Mesenchymal stem cell (in vitro differentiated cells and primary cell): Measurements from ENCODE around the gene PLA2G4C.

Source experiments
- DNase-seq: peaks from one replicate; pipeline ENCODE4 v3.0.0-alpha.2; 2013
- H2AFZ ChIP-seq: one replicate; pipeline ENCODE4 v1.6.1; 2013; ENCODE audit warnings: low read depth, mild to moderate bottlenecking, control low read depth, inconsistent platforms, low read length, moderate library complexity
- H2AK5ac ChIP-seq: 2 replicates; pipeline ENCODE4 v1.6.1; 2013; ENCODE audit warnings: low read length, moderate library complexity, mild to moderate bottlenecking, inconsistent platforms; ENCODE audit not compliant: severe bottlenecking
- H2BK120ac ChIP-seq: one replicate; pipeline ENCODE4 v1.6.1; 2013; ENCODE audit warnings: low read depth, mild to moderate bottlenecking, inconsistent platforms, low read length, moderate library complexity
- H2BK12ac ChIP-seq, 2 experiments: one replicate each; pipeline ENCODE4 v1.6.1; 2013; ENCODE audit warnings: inconsistent platforms in 2 of 2, low read length in 2 of 2, mild to moderate bottlenecking in 2 of 2, moderate library complexity in 2 of 2, control low read depth in 1 of 2
- H2BK15ac ChIP-seq: one replicate; pipeline ENCODE4 v1.6.1; 2013; ENCODE audit warnings: mild to moderate bottlenecking, low read depth, inconsistent platforms; ENCODE audit not compliant: poor library complexity, severe bottlenecking
- H2BK5ac ChIP-seq: 2 replicates; pipeline ENCODE4 v1.6.1; 2013; ENCODE audit warnings: low read depth, mild to moderate bottlenecking, low read length, control low read depth, inconsistent platforms; ENCODE audit not compliant: poor library complexity, severe bottlenecking
- H3K14ac ChIP-seq, 2 experiments: one replicate each; pipeline ENCODE4 v1.6.1; 2013; ENCODE audit warnings: inconsistent platforms in 2 of 2, low read length in 2 of 2, control low read depth in 1 of 2, mild to moderate bottlenecking in 1 of 2, moderate library complexity in 1 of 2
- H3K18ac ChIP-seq, 2 experiments: one replicate each; pipeline ENCODE4 v1.6.1; 2013; ENCODE audit warnings: inconsistent platforms in 2 of 2, low read length in 2 of 2, control low read depth in 1 of 2, low read depth in 1 of 2, mild to moderate bottlenecking in 1 of 2
- H3K23ac ChIP-seq, 2 experiments: one replicate each; pipeline ENCODE4 v1.6.1; 2013; ENCODE audit warnings: inconsistent platforms in 2 of 2, low read length in 2 of 2, mild to moderate bottlenecking in 2 of 2, moderate library complexity in 2 of 2, control low read depth in 1 of 2
- H3K27ac ChIP-seq: 2 replicates; pipeline ENCODE4 v1.5.1; 2013; ENCODE audit warnings: mild to moderate bottlenecking, moderate library complexity, low read length, control low read depth, inconsistent platforms; ENCODE audit not compliant: poor library complexity, severe bottlenecking
- H3K27me3 ChIP-seq, 2 experiments: 2 replicates each; pipeline versions ENCODE4 v1.6.1 to v1.7.0; 2013; ENCODE audit warnings: low read length in 2 of 2, mild to moderate bottlenecking in 2 of 2, moderate library complexity in 2 of 2, control low read depth in 1 of 2, inconsistent platforms in 1 of 2; ENCODE audit not compliant: control insufficient read depth in 1 of 2, insufficient read depth in 1 of 2
- H3K36me3 ChIP-seq, 2 experiments: 2 replicates each; pipeline versions ENCODE4 v1.6.1 to v1.7.0; 2013; ENCODE audit warnings: low read length in 2 of 2, control low read depth in 1 of 2, inconsistent platforms in 1 of 2, low read depth in 1 of 2, mild to moderate bottlenecking in 1 of 2; ENCODE audit not compliant: insufficient read depth in 2 of 2, control insufficient read depth in 1 of 2
- H3K4ac ChIP-seq, 2 experiments: one replicate each; pipeline ENCODE4 v1.6.1; 2013; ENCODE audit warnings: inconsistent platforms in 2 of 2, low read length in 2 of 2, mild to moderate bottlenecking in 2 of 2, moderate library complexity in 2 of 2, control low read depth in 1 of 2, low read depth in 1 of 2
- H3K4me1 ChIP-seq: 2 replicates; pipeline ENCODE4 v1.6.1; 2013; ENCODE audit warnings: low read depth, low read length, control low read depth; ENCODE audit not compliant: control insufficient read depth, insufficient read depth
- H3K4me2 ChIP-seq: 2 replicates; pipeline ENCODE4 v1.6.1; 2013; ENCODE audit warnings: low read length, mild to moderate bottlenecking, inconsistent platforms; ENCODE audit not compliant: poor library complexity, severe bottlenecking
- H3K4me3 ChIP-seq, 2 experiments: 2 replicates each; pipeline versions ENCODE4 v1.5.1 to v1.7.0; 2013; ENCODE audit warnings: low read length in 2 of 2, mild to moderate bottlenecking in 2 of 2, control low read depth in 1 of 2, low read depth in 1 of 2; ENCODE audit not compliant: insufficient read depth in 1 of 2
- H3K79me1 ChIP-seq: replicated peaks from 2 replicates; pipeline ENCODE4 v1.6.1; 2013; ENCODE audit warnings: mild to moderate bottlenecking, control low read depth, low read length, inconsistent platforms; ENCODE audit not compliant: poor library complexity, severe bottlenecking
- H3K9ac ChIP-seq: 2 replicates; pipeline ENCODE4 v1.7.0; 2013; ENCODE audit warnings: mild to moderate bottlenecking, low read length, moderate library complexity
- H3K9me3 ChIP-seq: 2 replicates; pipeline ENCODE4 v1.7.0; 2013; ENCODE audit warnings: mild to moderate bottlenecking, low read length; ENCODE audit not compliant: control insufficient read depth
- H4K8ac ChIP-seq: one replicate; pipeline ENCODE4 v1.6.1; 2013; ENCODE audit warnings: inconsistent platforms, mild to moderate bottlenecking, low read length, moderate library complexity
- H4K91ac ChIP-seq: one replicate; pipeline ENCODE4 v1.6.1; 2013; ENCODE audit warnings: mild to moderate bottlenecking, low read length, inconsistent platforms
- WGBS: methylation state at CpG from one replicate; pipeline ENCODE4 v1.1.7; 2013; ENCODE audit warnings: mixed read lengths; 5-methylcytosine and 5-hydroxymethylcytosine counted together

Gene PLA2G4C

GRCh38 chr19:48149430-48149829, 38.8 kb upstream of the PLA2G4C start:
- no peak overlapping the region for H3K27ac ChIP-seq
- H3K4me2 ChIP-seq, result no peak overlapping the region
- H3K79me1 ChIP-seq, result no peaks in the 10 kb centered on the region
- H4K91ac ChIP-seq, result no peak overlapping the region
- H2BK15ac ChIP-seq, result no peak overlapping the region
- H2AFZ ChIP-seq, result no peak overlapping the region
- no peaks in the 10 kb centered on the region for H3K4me1 ChIP-seq
- H3K36me3 ChIP-seq, result peaks cover 25 to 51% of the 10 kb centered on the region in 2 experiments
- H3K18ac ChIP-seq, result no peak overlapping the region
- H3K4me3 ChIP-seq, result no peak overlapping the region
- H2BK12ac ChIP-seq, result no peak overlapping the region
- WGBS, result 92% methylated on average over 6 of the region's 6 CpGs
- no peak overlapping the region for H2AK5ac ChIP-seq
- no peak overlapping the region for H3K14ac ChIP-seq
- no peak overlapping the region for H3K9ac ChIP-seq
- no peak overlapping the region for H2BK5ac ChIP-seq
- no peaks in the 10 kb centered on the region for H3K9me3 ChIP-seq
- no peak overlapping the region for H4K8ac ChIP-seq
- no peak for DNase-seq
- H3K23ac ChIP-seq, result no peak overlapping the region
- no peak overlapping the region for H3K4ac ChIP-seq
- H2BK120ac ChIP-seq, result no peak overlapping the region
- no peaks in the 10 kb centered on the region for H3K27me3 ChIP-seq

- Histone ChIP-seq H2BK15ac (no peak overlapping the region), H2BK12ac (no peak overlapping the region), H4K91ac (no peak overlapping the region), H3K4ac (no peak overlapping the region), H3K4me3 (no peak overlapping the region), H3K27ac (no peak overlapping the region), H3K27me3 (no peaks in the 10 kb centered on the region), H2AFZ (no peak overlapping the region), H2BK120ac (no peak overlapping the region), H4K8ac (no peak overlapping the region), H3K23ac (no peak overlapping the region), H2BK5ac (no peak overlapping the region), H2AK5ac (no peak overlapping the region), H3K9ac (no peak overlapping the region), H3K18ac (no peak overlapping the region), H3K14ac (no peak overlapping the region), H3K9me3 (no peaks in the 10 kb centered on the region), H3K4me2 (no peak overlapping the region), H3K36me3 (peaks cover 25 to 51% of the 10 kb centered on the region in 2 experiments), H3K4me1 (no peaks in the 10 kb centered on the region), H3K79me1 (no peaks in the 10 kb centered on the region)
- 98% methylated on average over 9 of the region's 9 CpGs for WGBS
- no peak for DNase-seq
Observed at GRCh38 chr19:48148576-48148975, 38.0 kb upstream of the PLA2G4C start.

- no peaks in the 10 kb centered on the region for H3K79me1 ChIP-seq
- H3K9ac ChIP-seq, result no peak overlapping the region
- no peak overlapping the region for H2BK15ac ChIP-seq
- H3K27me3 ChIP-seq, result no peaks in the 10 kb centered on the region
- H3K4me3 ChIP-seq, result no peak overlapping the region
- no peaks in the 10 kb centered on the region for H3K9me3 ChIP-seq
- H2BK12ac ChIP-seq, result no peak overlapping the region
- no peak overlapping the region for H3K4me2 ChIP-seq
- H2AK5ac ChIP-seq, result no peak overlapping the region
- H4K8ac ChIP-seq, result no peak overlapping the region
- H3K27ac ChIP-seq, result no peak overlapping the region
- no peak overlapping the region for H4K91ac ChIP-seq
- H2BK120ac ChIP-seq, result no peak overlapping the region
- no peak overlapping the region for H3K4ac ChIP-seq
- peaks cover 30 to 59% of the 10 kb centered on the region in 2 experiments for H3K36me3 ChIP-seq
- no peaks in the 10 kb centered on the region for H3K4me1 ChIP-seq
- no peak overlapping the region for H2AFZ ChIP-seq
- H3K23ac ChIP-seq, result no peak overlapping the region
- H2BK5ac ChIP-seq, result no peak overlapping the region
- DNase-seq, result no peak
- no peak overlapping the region for H3K18ac ChIP-seq
- WGBS, result 100% methylated on average over 3 of the region's 4 CpGs
- H3K14ac ChIP-seq, result no peak overlapping the region
Observed at GRCh38 chr19:48147597-48148175, 37.1 kb upstream of the PLA2G4C start.

DNA sequence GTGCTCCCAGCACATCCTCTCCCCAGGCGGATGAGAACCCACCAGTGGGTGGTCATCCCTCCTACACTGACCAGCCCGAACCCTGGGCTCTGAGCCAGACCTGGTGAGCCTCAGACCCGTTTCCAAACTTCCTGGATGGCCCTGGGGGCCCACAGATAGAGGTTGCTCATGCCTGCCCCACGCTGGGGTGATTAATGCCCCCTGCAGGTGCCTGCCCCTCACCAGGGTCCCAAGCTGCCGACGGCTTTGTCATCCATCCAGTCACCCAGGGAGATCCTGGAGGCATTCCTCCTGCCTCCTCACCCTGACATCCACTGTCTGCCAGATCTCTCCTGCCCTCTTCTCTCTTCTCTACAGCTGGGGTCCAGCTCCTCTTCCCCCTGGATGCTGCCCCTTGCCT, 28.4 kb upstream of the PLA2G4C start:
- no peak overlapping the region for H3K14ac ChIP-seq
- no peak overlapping the region for H3K23ac ChIP-seq
- H3K4ac ChIP-seq, result no peak overlapping the region
- peaks cover 6% of the 10 kb centered on the region for H3K4me1 ChIP-seq
- no peak overlapping the region for H2BK120ac ChIP-seq
- H3K9me3 ChIP-seq, result no peaks in the 10 kb centered on the region
- H2AFZ ChIP-seq, result no peak overlapping the region
- H3K36me3 ChIP-seq, result peaks cover 13 to 58% of the 10 kb centered on the region in 2 experiments
- no peak overlapping the region for H4K91ac ChIP-seq
- H2BK15ac ChIP-seq, result no peak overlapping the region
- no peak overlapping the region for H3K27ac ChIP-seq
- DNase-seq, result no peak
- no peak overlapping the region for H4K8ac ChIP-seq
- H3K4me3 ChIP-seq, result no peak overlapping the region
- WGBS, result 89% methylated on average over 6 of the region's 6 CpGs
- no peaks in the 10 kb centered on the region for H3K79me1 ChIP-seq
- no peak overlapping the region for H2BK12ac ChIP-seq
- no peak overlapping the region for H3K18ac ChIP-seq
- H3K4me2 ChIP-seq, result no peak overlapping the region
- no peak overlapping the region for H3K9ac ChIP-seq
- H2BK5ac ChIP-seq, result no peak overlapping the region
- H2AK5ac ChIP-seq, result no peak overlapping the region
- no peaks in the 10 kb centered on the region for H3K27me3 ChIP-seq
